H1 (cell line): ENCODE results near the gene MEX3C. TPM values are rescaled to one million over a fixed set of nuclear protein-coding genes. Genes with fewer than 3 reads are reported as not detected.

ENCODE experiments used
- CTCF ChIA-PET: fragments of 300-600 bp; sonication (Branson Sonifier 250); formaldehyde crosslinking; loops from one replicate; lab custom pipeline; 2021; ENCODE audit not compliant: partially characterized antibody; lab: Charles Lee
- POLR2A ChIA-PET: fragments of 300-600 bp; sonication (Branson Sonifier 250); formaldehyde crosslinking; loops from one replicate; lab custom pipeline; 2021; ENCODE audit warnings: inconsistent platforms; ENCODE audit not compliant: partially characterized antibody; lab: Charles Lee
- DNase-seq, 2 experiments: peaks; one replicate each; pipeline versions ENCODE4 v3.0.0 to v3.0.0-alpha.2; 2010 to 2022; ENCODE audit warnings: low spot score in 2 of 2, low read depth in 1 of 2, mixed read lengths in 1 of 2
- FAIRE-seq: peaks from 2 replicates; lab custom pipeline; 2011; peaks lifted over from hg19 to GRCh38; lab: Jason Lieb, UNC
- H2AFZ ChIP-seq: 2 replicates; pipeline ENCODE4 v1.8.1; 2012; ENCODE audit warnings: low read length, inconsistent platforms
- H2AK5ac ChIP-seq: 2 replicates; pipeline ENCODE4 v1.6.1; 2013; ENCODE audit warnings: low read depth, low read length
- H2BK120ac ChIP-seq: replicated peaks from 2 replicates; pipeline ENCODE3; 2013; ENCODE audit warnings: low read depth, low read length, inconsistent platforms
- H2BK12ac ChIP-seq: 2 replicates; pipeline ENCODE4 v1.6.1; 2013; ENCODE audit warnings: low read depth, low read length
- H2BK15ac ChIP-seq: 2 replicates; pipeline ENCODE4 v1.6.1; 2013; ENCODE audit warnings: low read length
- H2BK20ac ChIP-seq: 2 replicates; pipeline ENCODE4 v1.6.1; 2013; ENCODE audit warnings: low read length
- H2BK5ac ChIP-seq: 2 replicates; pipeline ENCODE4 v1.6.1; 2013; ENCODE audit warnings: low read depth, low read length
- H3K14ac ChIP-seq: 2 replicates; pipeline ENCODE4 v1.6.1; 2013; ENCODE audit warnings: inconsistent platforms; ENCODE audit not compliant: insufficient read length
- H3K18ac ChIP-seq: 2 replicates; pipeline ENCODE4 v1.6.1; 2013; ENCODE audit warnings: low read length; ENCODE audit errors: extremely low read depth
- H3K23ac ChIP-seq: 2 replicates; pipeline ENCODE4 v1.6.1; 2013; ENCODE audit warnings: inconsistent platforms; ENCODE audit not compliant: insufficient read length
- H3K23me2 ChIP-seq: 2 replicates; pipeline ENCODE4 v1.6.1; 2013; ENCODE audit warnings: low read depth, low read length
- H3K27ac ChIP-seq: 2 replicates; pipeline ENCODE4 v1.6.1; 2011; ENCODE audit warnings: low read depth, low read length, inconsistent platforms
- H3K27me3 ChIP-seq, 4 experiments: replicated peaks in 1 of 4; 1 replicate in 1 of 4; 2 replicates in 3 of 4; pipeline versions ENCODE4 v1.6.1 to v1.8.1; 2011 to 2013; ENCODE audit warnings: low read length in 3 of 4, mild to moderate bottlenecking in 3 of 4, inconsistent platforms in 2 of 4, mixed read lengths in 2 of 4, moderate library complexity in 1 of 4; ENCODE audit not compliant: control insufficient read depth in 3 of 4, insufficient read depth in 3 of 4; ENCODE audit errors: extremely low read depth in 1 of 4
- H3K36me3 ChIP-seq, 4 experiments: 2 replicates each; pipeline versions ENCODE4 v1.6.1 to v1.8.1; 2011 to 2013; ENCODE audit warnings: mild to moderate bottlenecking in 4 of 4, low read length in 3 of 4, moderate library complexity in 2 of 4, control low read depth in 1 of 4, inconsistent platforms in 1 of 4; ENCODE audit not compliant: insufficient read depth in 4 of 4, control insufficient read depth in 2 of 4
- H3K4ac ChIP-seq: replicated peaks from 2 replicates; pipeline ENCODE3; 2013; ENCODE audit warnings: low read length, low read depth, mixed read lengths, inconsistent platforms; ENCODE audit not compliant: insufficient read length
- H3K4me1 ChIP-seq, 4 experiments: replicated peaks in 1 of 4; 1 replicate in 1 of 4; 2 replicates in 3 of 4; pipeline versions ENCODE4 v1.6.1 to v1.8.1; 2011 to 2013; ENCODE audit warnings: low read length in 3 of 4, inconsistent platforms in 2 of 4, mixed read lengths in 1 of 4; ENCODE audit not compliant: insufficient read depth in 4 of 4, control insufficient read depth in 3 of 4
- H3K4me2 ChIP-seq, 2 experiments: 2 replicates each; pipeline versions ENCODE4 v1.6.1 to v1.8.1; 2011 to 2013; ENCODE audit warnings: low read depth in 2 of 2, low read length in 2 of 2, control low read depth in 1 of 2, inconsistent platforms in 1 of 2, mild to moderate bottlenecking in 1 of 2; ENCODE audit not compliant: insufficient read depth in 1 of 2
- H3K4me3 ChIP-seq, 4 experiments: fragments of 200-600, 300-600 bp in 1 of 4; sonication (generic), shearing (Covaris generic), sonication (Bioruptor Twin) in 1 of 4; 2 replicates each; pipeline versions ENCODE4 v1.5.1 to v1.8.1; 2011 to 2016; ENCODE audit warnings: low read length in 4 of 4, low read depth in 3 of 4, control low read depth in 2 of 4, inconsistent platforms in 2 of 4, mild to moderate bottlenecking in 2 of 4, mixed read lengths in 1 of 4, moderate library complexity in 1 of 4; ENCODE audit not compliant: insufficient read depth in 2 of 4; ENCODE audit errors: extremely low read depth in 1 of 4
- H3K56ac ChIP-seq: replicated peaks from 2 replicates; pipeline ENCODE3; 2013; ENCODE audit warnings: low read depth, mild to moderate bottlenecking, mixed read lengths, low read length, inconsistent platforms; ENCODE audit not compliant: insufficient read length
- H3K79me1 ChIP-seq: 2 replicates; pipeline ENCODE4 v1.6.1; 2013; ENCODE audit warnings: low read depth, low read length, control low read depth
- H3K79me2 ChIP-seq, 2 experiments: 2 replicates each; pipeline versions ENCODE4 v1.6.1 to v1.8.1; 2012 to 2013; ENCODE audit warnings: low read length in 2 of 2, mild to moderate bottlenecking in 2 of 2, inconsistent platforms in 1 of 2; ENCODE audit not compliant: insufficient read depth in 2 of 2, control insufficient read depth in 1 of 2
- H3K9ac ChIP-seq, 4 experiments: replicated peaks in 1 of 4; 1 replicate in 1 of 4; 2 replicates in 3 of 4; pipeline versions ENCODE4 v1.6.1 to v1.8.1; 2011 to 2013; ENCODE audit warnings: low read depth in 3 of 4, low read length in 3 of 4, control low read depth in 2 of 4, mild to moderate bottlenecking in 2 of 4, moderate library complexity in 2 of 4, inconsistent platforms in 1 of 4; ENCODE audit errors: extremely low read depth in 1 of 4
- H3K9me3 ChIP-seq, 2 experiments: 2 replicates each; pipeline versions ENCODE4 v1.6.1 to v1.8.1; 2012 to 2013; ENCODE audit warnings: mild to moderate bottlenecking in 2 of 2, moderate library complexity in 2 of 2, control low read depth in 1 of 2, inconsistent platforms in 1 of 2, low read depth in 1 of 2, low read length in 1 of 2, mixed read lengths in 1 of 2; ENCODE audit not compliant: insufficient read depth in 2 of 2
- H4K20me1 ChIP-seq, 2 experiments: replicated peaks in 1 of 2; 2 replicates each; pipeline versions ENCODE3 to v1.8.1; 2011 to 2013; ENCODE audit warnings: inconsistent platforms in 2 of 2, low read length in 2 of 2, mild to moderate bottlenecking in 1 of 2; ENCODE audit not compliant: insufficient read depth in 2 of 2, control insufficient read depth in 1 of 2
- H4K5ac ChIP-seq: 2 replicates; pipeline ENCODE4 v1.6.1; 2013; ENCODE audit warnings: low read length, low read depth, mixed read lengths, inconsistent platforms; ENCODE audit not compliant: insufficient read length
- H4K8ac ChIP-seq: 2 replicates; pipeline ENCODE4 v1.8.0; 2013; ENCODE audit warnings: mild to moderate bottlenecking, moderate library complexity, low read length, inconsistent platforms; ENCODE audit not compliant: insufficient read depth; ENCODE audit errors: extremely low read depth
- H4K91ac ChIP-seq: replicated peaks from 2 replicates; pipeline ENCODE3; 2013; ENCODE audit warnings: low read length, mixed read lengths, inconsistent platforms; ENCODE audit not compliant: insufficient read length
- FOSL1 ChIP-seq: IDR thresholded peaks from 2 replicates; pipeline ENCODE4 v1.6.1; 2011; ENCODE audit warnings: mild to moderate bottlenecking, low read depth, low read length, moderate library complexity; ENCODE audit not compliant: insufficient read depth
- WGBS, 2 experiments: shearing (Covaris generic) in 1 of 2; methylation state at CpG; one replicate each; pipeline versions ENCODE4 v1.1.6 to v1.1.7; 2013 to 2015; ENCODE audit warnings: low lambda C conversion rate in 2 of 2, mixed read lengths in 2 of 2, inconsistent platforms in 1 of 2, low coverage in 1 of 2, missing lambda C conversion rate in 1 of 2; ENCODE audit not compliant: insufficient replicate concordance in 2 of 2, insufficient coverage in 1 of 2, insufficient read length in 1 of 2; ENCODE audit errors: extremely low coverage in 1 of 2, missing lambda C conversion rate in 1 of 2; 5-methylcytosine and 5-hydroxymethylcytosine counted together
- polyA plus RNA-seq, 7 experiments: library from polyadenylated mRNA; depleted of rRNA in 3 of 7; stranded (reverse) in 5 of 7; unstranded in 2 of 7; fragments of >200 nt in 5 of 7; fragments of 200-250 nt in 2 of 7; gene quantifications; 1 replicate in 5 of 7; 2 replicates in 1 of 7; 4 replicates in 1 of 7; pipeline versions ENCODE4 v1.2.1 to v1.2.3, GENCODE V29; 2011 to 2013; ENCODE audit warnings: missing spikeins in 2 of 7, mixed read lengths in 2 of 7
- total RNA-seq: library from RNA; stranded (reverse); fragmentation: NEBNext Ultra II Directional; extraction: Animal tissue kit (Norgen Biotek cat#: 25700); gene quantifications from 2 replicates; pipeline ENCODE4 v1.2.1, GENCODE V29; 2021

MEX3C gene
- total and polyA plus RNA-seq, 2 of the 8 experiments (the other 6 are each of a cell fraction or from before 2014, with no cell fraction given), result 48.2 to 103 TPM

DNA sequence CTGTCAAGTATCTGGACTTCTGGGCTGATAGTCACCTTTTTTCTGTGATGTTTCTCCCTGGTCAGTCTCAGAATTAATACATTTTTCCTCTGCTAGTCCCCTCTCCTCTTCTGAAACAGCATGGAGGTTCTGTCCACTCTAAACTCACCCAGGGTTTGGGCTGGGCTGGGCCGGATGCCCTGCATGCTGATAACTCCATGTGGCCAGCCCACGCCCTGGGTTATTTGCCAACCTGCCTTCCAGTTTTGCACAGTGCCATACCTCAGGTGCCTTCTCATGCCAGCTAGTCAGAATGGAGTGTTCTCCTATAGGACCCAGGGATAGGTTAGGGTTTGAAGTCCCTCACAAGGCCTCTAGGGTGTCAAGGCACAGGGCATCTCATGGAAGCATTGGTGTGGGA lies 32.2 kb downstream of the MEX3C start:
- ChIA-PET POLR2A (interaction anchor here (0.7 to 2.5 kb wide), 6 partner anchors 18 to 31 kb away, joined by 3 to 7 read pairs (median 4); no protein-coding TSS in a partner anchor), CTCF (interaction anchor here (1.2 to 2.3 kb wide), 3 partner anchors 13 to 28 kb away, joined by 4 to 8 read pairs (median 6); no protein-coding TSS in a partner anchor)
- peak overlapping the region; percentile 30 for H4K5ac ChIP-seq
- no peak overlapping the region for H4K91ac ChIP-seq
- H3K14ac ChIP-seq, result no peak overlapping the region
- H3K79me1 ChIP-seq, result no peaks in the 10 kb centered on the region
- no peak overlapping the region for H2BK120ac ChIP-seq
- no peak overlapping the region for H2BK15ac ChIP-seq
- no peaks in the 10 kb centered on the region for H3K36me3 ChIP-seq
- H4K20me1 ChIP-seq, result no peaks in the 10 kb centered on the region
- peak overlapping the region; percentile 24 for H2AK5ac ChIP-seq
- H3K4me1 ChIP-seq, result peaks cover 4 to 14% (median 8%) of the 10 kb centered on the region in 4 experiments
- no peak overlapping the region for H3K27ac ChIP-seq
- H2BK20ac ChIP-seq, result peak overlapping the region; percentile 51; the same call in 1 of the 2 replicates
- no peak overlapping the region for H3K9ac ChIP-seq
- DNase-seq (no peak), FAIRE-seq (no peak)
- no peaks in the 10 kb centered on the region; the same call in 1 of the 2 replicates for H3K23me2 ChIP-seq
- H3K23ac ChIP-seq, result no peak overlapping the region
- H3K79me2 ChIP-seq, result no peaks in the 10 kb centered on the region
- WGBS, 2 experiments, result 85% methylated on average over 2 of the region's 2 CpGs; no CpG with 5 or more reads in 1 of the 2 experiments
- H3K18ac ChIP-seq, result no peak overlapping the region
- no peaks in the 10 kb centered on the region; a peak in 2 of 7 replicates for H3K27me3 ChIP-seq
- no peak overlapping the region; a peak in 2 of 4 replicates for H3K4me2 ChIP-seq
- H3K4me3 ChIP-seq, result no peak overlapping the region
- no peak overlapping the region for H2AFZ ChIP-seq
- H2BK5ac ChIP-seq, result no peak overlapping the region; the same call in 1 of the 2 replicates
- H4K8ac ChIP-seq, result no peak overlapping the region; the same call in 1 of the 2 replicates
- H3K56ac ChIP-seq, result no peak overlapping the region
- peak overlapping the region; percentile 4 for H2BK12ac ChIP-seq
- peak overlapping the region; percentile 32 for H3K4ac ChIP-seq
- H3K9me3 ChIP-seq, result no peaks in the 10 kb centered on the region
- TF ChIP-seq FOSL1, result no peak
